ENCODE measurements around the gene GJC3.

DNA sequence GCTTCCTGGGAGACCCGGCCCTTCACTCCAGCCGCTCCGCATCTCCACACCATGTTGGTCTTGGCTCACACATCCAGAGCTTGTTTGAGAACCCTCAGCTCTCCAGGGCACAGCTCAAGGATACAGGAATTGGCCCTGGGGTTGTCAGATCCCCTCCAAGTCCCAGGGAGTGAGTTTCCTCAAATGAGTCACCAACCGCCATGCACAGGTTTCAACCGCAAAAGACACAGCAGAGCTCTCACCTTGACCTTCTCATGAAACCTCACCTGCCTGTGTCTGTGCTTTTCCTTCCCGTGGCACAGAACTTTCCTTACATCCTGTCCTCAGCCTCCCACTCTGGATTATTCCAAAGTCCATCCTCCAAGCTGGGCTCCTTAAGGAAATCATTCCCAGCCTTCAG, 25.8 kb upstream of the GJC3 start:
- TF ChIP-seq, protein P1, sequence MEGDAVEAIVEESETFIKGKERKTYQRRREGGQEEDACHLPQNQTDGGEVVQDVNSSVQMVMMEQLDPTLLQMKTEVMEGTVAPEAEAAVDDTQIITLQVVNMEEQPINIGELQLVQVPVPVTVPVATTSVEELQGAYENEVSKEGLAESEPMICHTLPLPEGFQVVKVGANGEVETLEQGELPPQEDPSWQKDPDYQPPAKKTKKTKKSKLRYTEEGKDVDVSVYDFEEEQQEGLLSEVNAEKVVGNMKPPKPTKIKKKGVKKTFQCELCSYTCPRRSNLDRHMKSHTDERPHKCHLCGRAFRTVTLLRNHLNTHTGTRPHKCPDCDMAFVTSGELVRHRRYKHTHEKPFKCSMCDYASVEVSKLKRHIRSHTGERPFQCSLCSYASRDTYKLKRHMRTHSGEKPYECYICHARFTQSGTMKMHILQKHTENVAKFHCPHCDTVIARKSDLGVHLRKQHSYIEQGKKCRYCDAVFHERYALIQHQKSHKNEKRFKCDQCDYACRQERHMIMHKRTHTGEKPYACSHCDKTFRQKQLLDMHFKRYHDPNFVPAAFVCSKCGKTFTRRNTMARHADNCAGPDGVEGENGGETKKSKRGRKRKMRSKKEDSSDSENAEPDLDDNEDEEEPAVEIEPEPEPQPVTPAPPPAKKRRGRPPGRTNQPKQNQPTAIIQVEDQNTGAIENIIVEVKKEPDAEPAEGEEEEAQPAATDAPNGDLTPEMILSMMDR (IDR thresholded peaks at IDR 0.05) = no peak
- no peak for TF ChIP-seq POLR2A (IDR thresholded peaks at IDR 0.05)
